Measurements from ENCODE around the gene FRG2B.
"Not testable (repeated sequence)": the region's sequence is repeated elsewhere in the genome, so short reads cannot be mapped to it uniquely, and the experiment has no call there.

FRG2B gene

DNA sequence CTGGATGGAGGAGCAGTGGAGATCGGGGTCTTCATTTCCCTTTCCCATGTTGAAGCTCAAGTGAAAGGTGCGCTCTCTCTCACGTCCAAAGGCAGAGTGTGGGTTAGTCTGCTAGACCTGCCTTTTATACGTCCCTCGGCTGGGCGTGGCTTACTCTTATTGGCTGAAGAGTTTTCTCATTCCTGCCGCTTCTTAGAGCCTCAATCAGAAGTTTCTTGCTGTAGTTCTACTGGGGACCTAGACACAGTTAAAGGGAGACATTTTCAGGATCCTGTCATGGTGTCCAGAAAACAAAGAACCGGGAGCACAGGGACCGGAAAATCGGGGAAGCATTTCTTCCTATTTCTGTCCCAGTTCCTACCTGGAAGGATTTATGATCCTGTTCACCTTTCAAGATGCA is at the start of gene FRG2B:
Gene FRG2B, minus strand, starts transcription at position 101 of the 400 bp plus-strand sequence. Its CDS starts 53 bp downstream, at position 48.
- DNase-seq (ENCODE audit: low read depth); H3K4me3 ChIP-seq (replicated peaks; ENCODE audit: low read depth, low read length): not testable (repeated sequence)

DNA sequence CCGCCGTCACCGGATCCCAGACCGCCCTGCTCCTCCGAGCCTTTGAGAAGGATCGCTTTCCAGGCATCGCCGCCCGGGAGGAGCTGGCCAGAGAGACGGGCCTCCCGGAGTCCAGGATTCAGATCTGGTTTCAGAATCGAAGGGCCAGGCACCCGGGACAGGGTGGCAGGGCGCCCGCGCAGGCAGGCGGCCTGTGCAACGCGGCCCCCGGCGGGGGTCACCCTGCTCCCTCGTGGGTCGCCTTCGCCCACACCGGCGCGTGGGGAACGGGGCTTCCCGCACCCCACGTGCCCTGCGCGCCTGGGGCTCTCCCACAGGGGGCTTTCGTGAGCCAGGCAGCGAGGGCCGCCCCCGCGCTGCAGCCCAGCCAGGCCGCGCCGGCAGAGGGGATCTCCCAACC is 40.9 kb upstream of the FRG2B start:
- DNase-seq (ENCODE audit: low read depth); H3K4me3 ChIP-seq (replicated peaks; ENCODE audit: low read depth, low read length): not testable (repeated sequence)

DNA sequence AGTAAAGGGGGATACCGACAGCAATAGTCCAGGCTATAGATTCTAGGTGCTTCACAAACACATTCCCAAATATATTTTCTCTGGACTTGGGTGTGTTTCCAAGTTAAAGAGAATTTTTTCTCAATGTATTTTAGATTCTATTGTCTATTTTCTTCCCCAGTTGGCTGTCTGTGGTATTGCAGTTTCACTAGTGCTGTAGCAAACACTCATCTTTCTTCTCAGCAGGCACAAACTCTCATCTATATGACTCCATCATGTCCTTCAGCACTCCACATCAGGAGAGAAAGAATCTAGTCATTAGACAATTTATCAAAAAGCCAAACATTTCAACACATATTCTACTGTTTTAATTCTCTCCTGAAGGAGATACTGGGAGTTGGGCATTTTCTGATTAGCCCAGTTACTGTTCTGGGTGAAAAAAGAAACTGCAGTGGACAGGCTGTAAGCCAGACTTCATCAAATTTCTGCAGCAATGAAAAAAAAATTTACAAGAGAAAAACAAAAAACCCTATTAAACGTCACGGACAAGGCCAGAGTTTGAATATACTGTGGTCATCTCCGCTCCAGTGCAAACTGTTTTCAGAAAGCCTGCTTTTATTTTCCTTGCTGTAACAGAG is 37.1 kb upstream of the FRG2B start:
- not testable (repeated sequence) for H3K4me3 ChIP-seq (replicated peaks; ENCODE audit: low read depth, low read length); DNase-seq (ENCODE audit: low read depth)

DNA sequence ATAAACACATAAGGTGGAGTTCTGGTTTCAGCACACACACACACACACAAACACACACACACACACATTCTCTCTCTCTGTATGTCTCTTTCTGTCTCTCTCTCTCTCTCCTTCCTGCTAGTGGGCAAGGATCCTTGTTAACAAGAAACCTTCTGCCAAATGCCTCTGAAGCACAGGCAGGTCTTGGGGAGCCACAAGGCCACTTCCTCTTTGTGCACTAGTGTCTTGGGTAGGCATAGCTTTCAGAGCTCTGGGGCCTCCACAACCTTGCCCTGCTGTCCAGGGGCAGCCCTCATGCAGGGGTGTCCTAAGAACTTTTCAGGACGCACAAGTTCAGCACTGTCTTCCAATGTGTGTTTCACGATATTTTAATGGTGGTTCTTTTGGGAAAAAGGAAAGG is 34.5 kb upstream of the FRG2B start:
- not testable (repeated sequence) for H3K4me3 ChIP-seq (replicated peaks; ENCODE audit: low read depth, low read length); DNase-seq (ENCODE audit: low read depth)

DNA sequence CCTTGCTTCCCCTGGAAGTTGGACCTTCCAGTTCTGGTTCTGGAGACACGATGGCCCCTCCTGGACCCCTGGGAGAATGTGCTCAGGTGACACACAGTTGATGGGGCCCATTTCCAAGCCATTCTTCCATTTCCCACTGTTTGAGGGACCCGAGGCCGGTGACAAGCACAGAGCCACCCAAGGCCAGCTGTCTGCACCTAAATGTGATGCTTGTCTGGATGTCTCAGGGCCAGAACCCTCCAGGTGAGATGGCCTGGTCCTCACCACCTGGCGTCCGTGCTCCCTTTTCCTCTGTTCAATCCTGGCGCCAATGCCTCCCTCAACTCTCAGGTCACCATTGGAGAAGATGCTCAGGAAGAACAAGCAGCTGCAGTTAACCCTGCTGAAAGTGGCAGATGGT is 33.9 kb upstream of the FRG2B start:
- not testable (repeated sequence) for H3K4me3 ChIP-seq (replicated peaks; ENCODE audit: low read depth, low read length); DNase-seq (ENCODE audit: low read depth)

DNA sequence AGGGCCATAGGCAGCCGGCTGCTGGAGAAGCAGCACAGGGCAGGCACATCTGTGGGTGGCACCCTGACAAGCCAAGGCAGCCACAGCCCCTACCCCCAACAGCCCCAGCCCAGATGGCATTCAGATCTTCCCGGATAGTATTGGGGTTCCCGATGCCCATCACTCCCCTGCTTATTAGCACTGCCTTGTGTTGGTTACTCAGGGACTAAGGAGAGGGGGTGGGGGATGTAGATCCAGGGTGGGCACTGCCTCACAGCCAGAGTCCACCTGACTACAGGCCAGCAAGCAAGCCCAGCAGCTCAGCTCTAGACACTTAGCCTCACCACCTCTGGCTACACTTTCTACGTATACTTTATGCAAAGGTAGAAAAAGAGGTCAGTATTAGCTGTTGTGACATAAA is 30.7 kb upstream of the FRG2B start:
- not testable (repeated sequence) for DNase-seq (ENCODE audit: low read depth); H3K4me3 ChIP-seq (replicated peaks; ENCODE audit: low read depth, low read length)

DNA sequence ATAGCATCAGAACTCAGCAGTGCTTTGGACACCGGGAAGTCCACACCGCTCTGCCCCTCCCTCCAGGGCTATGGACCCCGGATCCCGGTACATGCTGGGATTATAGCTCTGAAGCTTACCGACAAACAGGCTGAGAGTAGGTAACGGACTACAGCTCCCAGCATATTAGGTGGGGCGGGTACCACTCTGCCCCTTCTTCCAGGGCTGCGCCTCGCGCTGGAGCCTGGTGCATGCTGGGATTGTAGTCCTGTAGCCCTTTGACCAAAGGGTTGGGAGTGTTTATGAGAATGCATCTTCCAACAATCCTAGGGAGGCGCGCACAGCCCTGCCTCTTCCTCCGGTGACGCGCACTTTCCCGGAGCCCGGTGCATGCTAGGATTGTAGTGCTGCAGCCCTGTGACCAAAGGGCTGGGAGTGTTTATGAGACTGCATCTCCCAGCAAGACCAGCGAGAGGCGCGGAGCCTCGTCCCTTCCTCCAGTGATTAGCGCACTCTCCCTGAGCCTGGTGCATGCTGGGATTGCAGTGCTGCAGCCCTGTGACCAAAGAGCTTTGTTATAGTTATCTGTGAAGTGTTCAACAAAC is 22.4 kb upstream of the FRG2B start:
- H3K4me3 ChIP-seq (replicated peaks; ENCODE audit: low read depth, low read length); DNase-seq (ENCODE audit: low read depth): not testable (repeated sequence)

DNA sequence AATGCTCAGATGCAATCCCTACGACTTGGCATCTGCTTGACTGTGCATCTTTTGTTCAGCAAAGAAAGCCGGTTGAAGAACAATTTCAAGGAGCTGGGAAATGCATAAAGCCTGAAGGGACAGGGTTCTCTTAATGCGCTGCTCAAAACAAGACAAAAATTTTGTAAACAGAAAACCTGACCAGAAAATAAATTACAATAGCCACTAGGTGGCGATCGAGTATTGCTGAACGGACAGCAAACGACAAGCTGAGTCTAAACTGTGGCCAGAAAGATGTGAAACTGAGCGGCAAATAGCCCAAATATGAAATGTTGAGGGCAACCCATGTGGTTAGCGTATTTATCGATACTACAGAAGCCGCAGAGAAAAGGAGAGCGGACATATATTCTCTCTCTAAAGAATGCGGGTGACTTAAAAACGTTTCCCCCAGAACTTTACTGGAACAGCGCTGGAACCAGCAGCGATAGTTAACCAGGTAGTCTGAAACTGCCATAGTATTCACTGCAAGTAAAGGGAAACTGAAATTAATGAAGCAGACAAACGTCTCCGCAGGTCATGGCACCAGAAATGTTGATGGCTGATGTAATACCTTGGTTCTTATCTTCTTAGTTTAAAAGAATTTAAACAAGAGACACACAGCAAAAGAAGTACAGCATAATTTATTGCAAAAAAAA is 20.6 kb upstream of the FRG2B start:
- not testable (repeated sequence) for DNase-seq (ENCODE audit: low read depth); H3K4me3 ChIP-seq (replicated peaks; ENCODE audit: low read depth, low read length)

DNA sequence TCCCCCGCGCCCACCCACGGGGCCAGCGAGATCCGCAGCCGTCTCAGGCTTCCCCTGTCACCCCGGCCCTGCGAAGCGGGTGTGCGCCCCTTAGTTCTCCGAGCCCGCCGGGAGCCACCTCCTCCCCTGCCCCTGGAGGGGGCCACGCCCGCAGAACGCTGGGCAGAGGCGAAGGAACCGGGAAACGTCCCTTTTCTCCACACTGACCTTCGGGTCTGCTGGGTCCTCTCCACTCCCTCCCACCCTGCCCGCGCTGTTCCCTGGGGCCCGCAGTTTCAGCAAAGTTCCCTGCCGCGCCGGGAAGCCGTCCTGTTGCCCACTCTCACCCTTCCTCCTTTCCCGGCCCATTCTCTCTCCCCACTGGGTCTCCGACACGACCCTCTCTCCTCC is 11.2 kb upstream of the FRG2B start:
- H3K4me3 ChIP-seq (replicated peaks; ENCODE audit: low read depth, low read length), result not testable (repeated sequence)

DNA sequence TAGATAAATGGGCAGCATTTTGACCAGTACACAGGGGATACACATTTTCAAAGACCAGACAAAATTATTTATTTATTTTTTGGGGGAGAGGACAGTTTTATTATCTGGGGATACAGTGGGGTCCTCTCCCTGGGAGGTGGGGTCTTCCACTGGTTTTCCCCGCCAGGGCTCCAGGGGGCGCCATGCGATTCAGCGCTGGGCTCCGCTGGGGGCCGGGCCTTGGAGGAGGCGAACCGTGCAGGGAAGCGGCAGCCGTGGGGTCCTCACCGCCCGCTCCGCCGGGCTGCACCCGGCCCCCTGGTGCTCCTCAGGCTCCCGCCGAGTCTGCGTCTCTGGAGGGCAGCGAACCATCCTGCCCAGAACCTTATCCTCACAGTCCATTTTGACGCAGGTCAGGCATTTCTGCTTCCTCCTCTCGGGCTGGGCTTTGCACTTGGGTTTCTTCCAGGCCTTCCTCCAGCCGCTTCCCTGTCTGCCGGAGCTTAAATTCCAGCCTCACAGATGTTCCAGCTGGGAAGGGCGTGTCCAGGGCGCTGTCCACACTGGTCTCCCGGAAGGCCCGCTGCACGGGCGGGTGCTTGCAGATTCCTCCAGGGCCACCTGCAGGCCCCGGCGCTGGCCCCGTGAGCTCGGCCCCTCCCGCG is 10.7 kb upstream of the FRG2B start:
- H3K4me3 ChIP-seq (replicated peaks; ENCODE audit: low read depth, low read length); DNase-seq (ENCODE audit: low read depth): not testable (repeated sequence)

More for the DNA sequence above, 11.2 kb upstream of the FRG2B start:
- not testable (repeated sequence) for DNase-seq (ENCODE audit: low read depth)

DNA sequence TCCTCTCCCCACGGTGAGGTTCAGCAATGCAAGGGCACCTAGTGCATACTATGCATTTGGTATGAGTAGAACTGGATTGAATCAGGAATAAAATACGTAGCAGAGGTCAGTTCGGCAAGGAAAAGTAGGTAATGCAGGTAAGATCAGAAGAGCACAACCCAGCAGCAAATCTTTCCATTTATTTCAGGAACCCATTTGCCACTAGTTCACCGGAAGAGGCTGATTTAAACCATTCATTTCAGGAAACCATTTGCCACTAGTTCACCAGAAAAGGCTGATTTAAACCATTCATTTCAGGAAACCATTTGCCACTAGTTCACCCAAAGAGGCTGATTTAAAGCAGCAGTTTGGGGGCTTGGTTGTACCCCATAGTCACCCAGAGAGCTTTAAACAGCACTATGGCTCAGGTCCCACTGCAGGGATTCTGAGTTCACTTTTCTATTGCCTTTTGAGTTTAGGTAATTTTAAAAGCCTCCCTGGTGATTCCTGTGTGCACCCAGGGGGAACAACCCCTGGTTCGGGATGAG is 4.2 kb upstream of the FRG2B start:
- not testable (repeated sequence) for DNase-seq (ENCODE audit: low read depth); H3K4me3 ChIP-seq (replicated peaks; ENCODE audit: low read depth, low read length)

DNA sequence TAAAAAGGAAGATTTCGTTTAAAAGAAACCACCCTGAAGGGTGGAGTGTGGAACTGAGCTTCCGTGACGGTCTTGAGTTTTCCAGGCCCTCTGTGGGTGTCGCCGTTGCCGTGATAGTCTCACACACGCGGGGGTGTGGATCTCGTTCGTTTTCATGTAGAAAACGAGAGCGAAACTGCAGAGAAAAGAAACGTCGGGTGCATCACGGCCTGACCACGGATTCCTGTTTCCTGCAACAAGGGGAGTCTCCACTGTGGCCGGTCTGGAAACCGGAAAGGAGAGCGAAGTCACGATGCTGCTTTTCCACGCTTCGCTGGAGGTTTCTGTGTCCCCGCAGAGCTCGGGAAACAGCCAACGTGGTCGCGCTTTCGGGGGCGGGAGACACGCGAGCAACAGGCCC is 4.1 kb downstream of the FRG2B start:
- DNase-seq (ENCODE audit: low read depth); H3K4me3 ChIP-seq (replicated peaks; ENCODE audit: low read depth, low read length): not testable (repeated sequence)

DNA sequence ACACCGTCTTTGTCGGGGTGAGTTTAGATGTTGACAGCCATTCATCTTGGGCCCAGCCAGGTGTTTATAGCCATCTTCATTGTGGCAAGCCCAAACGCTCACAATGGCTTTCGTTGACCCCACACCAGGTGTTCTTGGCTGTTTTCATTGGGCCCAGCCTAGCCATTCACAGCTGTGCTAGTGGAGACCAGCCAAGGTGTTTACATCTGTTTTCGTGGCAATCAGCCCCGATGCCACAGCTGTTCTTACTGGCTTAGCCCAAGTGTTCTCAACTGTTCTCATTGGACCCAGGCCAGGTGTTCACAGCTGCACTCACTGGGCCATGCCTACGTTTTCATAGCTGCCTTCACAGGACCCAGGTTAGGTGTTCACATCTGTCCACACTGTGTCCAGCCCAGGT is 7.7 kb downstream of the FRG2B start:
- no peak for DNase-seq (ENCODE audit: low read depth)
- TF ChIP-seq, protein P1, sequence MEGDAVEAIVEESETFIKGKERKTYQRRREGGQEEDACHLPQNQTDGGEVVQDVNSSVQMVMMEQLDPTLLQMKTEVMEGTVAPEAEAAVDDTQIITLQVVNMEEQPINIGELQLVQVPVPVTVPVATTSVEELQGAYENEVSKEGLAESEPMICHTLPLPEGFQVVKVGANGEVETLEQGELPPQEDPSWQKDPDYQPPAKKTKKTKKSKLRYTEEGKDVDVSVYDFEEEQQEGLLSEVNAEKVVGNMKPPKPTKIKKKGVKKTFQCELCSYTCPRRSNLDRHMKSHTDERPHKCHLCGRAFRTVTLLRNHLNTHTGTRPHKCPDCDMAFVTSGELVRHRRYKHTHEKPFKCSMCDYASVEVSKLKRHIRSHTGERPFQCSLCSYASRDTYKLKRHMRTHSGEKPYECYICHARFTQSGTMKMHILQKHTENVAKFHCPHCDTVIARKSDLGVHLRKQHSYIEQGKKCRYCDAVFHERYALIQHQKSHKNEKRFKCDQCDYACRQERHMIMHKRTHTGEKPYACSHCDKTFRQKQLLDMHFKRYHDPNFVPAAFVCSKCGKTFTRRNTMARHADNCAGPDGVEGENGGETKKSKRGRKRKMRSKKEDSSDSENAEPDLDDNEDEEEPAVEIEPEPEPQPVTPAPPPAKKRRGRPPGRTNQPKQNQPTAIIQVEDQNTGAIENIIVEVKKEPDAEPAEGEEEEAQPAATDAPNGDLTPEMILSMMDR (IDR thresholded peaks at IDR 0.05; ENCODE audit: low read length, missing control alignments), result no peak
- no peak overlapping the region for H3K4me3 ChIP-seq (replicated peaks; ENCODE audit: low read depth, low read length)
